H1 (cell line): ENCODE results near the gene RBFA. TPM values are rescaled to one million over a fixed set of nuclear protein-coding genes. Genes with fewer than 3 reads are reported as not detected.

Experiments
- CTCF ChIA-PET: fragments of 300-600 bp; sonication (Branson Sonifier 250); formaldehyde crosslinking; loops from one replicate; lab custom pipeline; 2021; ENCODE audit not compliant: partially characterized antibody; lab: Charles Lee
- POLR2A ChIA-PET: fragments of 300-600 bp; sonication (Branson Sonifier 250); formaldehyde crosslinking; loops from one replicate; lab custom pipeline; 2021; ENCODE audit warnings: inconsistent platforms; ENCODE audit not compliant: partially characterized antibody; lab: Charles Lee
- DNase-seq, 2 experiments: peaks; one replicate each; pipeline versions ENCODE4 v3.0.0 to v3.0.0-alpha.2; 2010 to 2022; ENCODE audit warnings: low spot score in 2 of 2, low read depth in 1 of 2, mixed read lengths in 1 of 2
- FAIRE-seq: peaks from 2 replicates; lab custom pipeline; 2011; peaks lifted over from hg19 to GRCh38; lab: Jason Lieb, UNC
- H2AFZ ChIP-seq: 2 replicates; pipeline ENCODE4 v1.8.1; 2012; ENCODE audit warnings: low read length, inconsistent platforms
- H2AK5ac ChIP-seq: 2 replicates; pipeline ENCODE4 v1.6.1; 2013; ENCODE audit warnings: low read depth, low read length
- H2BK120ac ChIP-seq: replicated peaks from 2 replicates; pipeline ENCODE3; 2013; ENCODE audit warnings: low read depth, low read length, inconsistent platforms
- H2BK12ac ChIP-seq: 2 replicates; pipeline ENCODE4 v1.6.1; 2013; ENCODE audit warnings: low read depth, low read length
- H2BK15ac ChIP-seq: 2 replicates; pipeline ENCODE4 v1.6.1; 2013; ENCODE audit warnings: low read length
- H2BK20ac ChIP-seq: 2 replicates; pipeline ENCODE4 v1.6.1; 2013; ENCODE audit warnings: low read length
- H2BK5ac ChIP-seq: 2 replicates; pipeline ENCODE4 v1.6.1; 2013; ENCODE audit warnings: low read depth, low read length
- H3K14ac ChIP-seq: 2 replicates; pipeline ENCODE4 v1.6.1; 2013; ENCODE audit warnings: inconsistent platforms; ENCODE audit not compliant: insufficient read length
- H3K18ac ChIP-seq: 2 replicates; pipeline ENCODE4 v1.6.1; 2013; ENCODE audit warnings: low read length; ENCODE audit errors: extremely low read depth
- H3K23ac ChIP-seq: 2 replicates; pipeline ENCODE4 v1.6.1; 2013; ENCODE audit warnings: inconsistent platforms; ENCODE audit not compliant: insufficient read length
- H3K23me2 ChIP-seq: 2 replicates; pipeline ENCODE4 v1.6.1; 2013; ENCODE audit warnings: low read depth, low read length
- H3K27ac ChIP-seq: 2 replicates; pipeline ENCODE4 v1.6.1; 2011; ENCODE audit warnings: low read depth, low read length, inconsistent platforms
- H3K27me3 ChIP-seq, 4 experiments: replicated peaks in 1 of 4; 1 replicate in 1 of 4; 2 replicates in 3 of 4; pipeline versions ENCODE4 v1.6.1 to v1.8.1; 2011 to 2013; ENCODE audit warnings: low read length in 3 of 4, mild to moderate bottlenecking in 3 of 4, inconsistent platforms in 2 of 4, mixed read lengths in 2 of 4, moderate library complexity in 1 of 4; ENCODE audit not compliant: control insufficient read depth in 3 of 4, insufficient read depth in 3 of 4; ENCODE audit errors: extremely low read depth in 1 of 4
- H3K36me3 ChIP-seq, 4 experiments: 2 replicates each; pipeline versions ENCODE4 v1.6.1 to v1.8.1; 2011 to 2013; ENCODE audit warnings: mild to moderate bottlenecking in 4 of 4, low read length in 3 of 4, moderate library complexity in 2 of 4, control low read depth in 1 of 4, inconsistent platforms in 1 of 4; ENCODE audit not compliant: insufficient read depth in 4 of 4, control insufficient read depth in 2 of 4
- H3K4ac ChIP-seq: replicated peaks from 2 replicates; pipeline ENCODE3; 2013; ENCODE audit warnings: low read length, low read depth, mixed read lengths, inconsistent platforms; ENCODE audit not compliant: insufficient read length
- H3K4me1 ChIP-seq, 4 experiments: replicated peaks in 1 of 4; 1 replicate in 1 of 4; 2 replicates in 3 of 4; pipeline versions ENCODE4 v1.6.1 to v1.8.1; 2011 to 2013; ENCODE audit warnings: low read length in 3 of 4, inconsistent platforms in 2 of 4, mixed read lengths in 1 of 4; ENCODE audit not compliant: insufficient read depth in 4 of 4, control insufficient read depth in 3 of 4
- H3K4me2 ChIP-seq, 2 experiments: 2 replicates each; pipeline versions ENCODE4 v1.6.1 to v1.8.1; 2011 to 2013; ENCODE audit warnings: low read depth in 2 of 2, low read length in 2 of 2, control low read depth in 1 of 2, inconsistent platforms in 1 of 2, mild to moderate bottlenecking in 1 of 2; ENCODE audit not compliant: insufficient read depth in 1 of 2
- H3K4me3 ChIP-seq, 4 experiments: fragments of 200-600, 300-600 bp in 1 of 4; sonication (generic), shearing (Covaris generic), sonication (Bioruptor Twin) in 1 of 4; 2 replicates each; pipeline versions ENCODE4 v1.5.1 to v1.8.1; 2011 to 2016; ENCODE audit warnings: low read length in 4 of 4, low read depth in 3 of 4, control low read depth in 2 of 4, inconsistent platforms in 2 of 4, mild to moderate bottlenecking in 2 of 4, mixed read lengths in 1 of 4, moderate library complexity in 1 of 4; ENCODE audit not compliant: insufficient read depth in 2 of 4; ENCODE audit errors: extremely low read depth in 1 of 4
- H3K56ac ChIP-seq: replicated peaks from 2 replicates; pipeline ENCODE3; 2013; ENCODE audit warnings: low read depth, mild to moderate bottlenecking, mixed read lengths, low read length, inconsistent platforms; ENCODE audit not compliant: insufficient read length
- H3K79me1 ChIP-seq: 2 replicates; pipeline ENCODE4 v1.6.1; 2013; ENCODE audit warnings: low read depth, low read length, control low read depth
- H3K79me2 ChIP-seq, 2 experiments: 2 replicates each; pipeline versions ENCODE4 v1.6.1 to v1.8.1; 2012 to 2013; ENCODE audit warnings: low read length in 2 of 2, mild to moderate bottlenecking in 2 of 2, inconsistent platforms in 1 of 2; ENCODE audit not compliant: insufficient read depth in 2 of 2, control insufficient read depth in 1 of 2
- H3K9ac ChIP-seq, 4 experiments: replicated peaks in 1 of 4; 1 replicate in 1 of 4; 2 replicates in 3 of 4; pipeline versions ENCODE4 v1.6.1 to v1.8.1; 2011 to 2013; ENCODE audit warnings: low read depth in 3 of 4, low read length in 3 of 4, control low read depth in 2 of 4, mild to moderate bottlenecking in 2 of 4, moderate library complexity in 2 of 4, inconsistent platforms in 1 of 4; ENCODE audit errors: extremely low read depth in 1 of 4
- H3K9me3 ChIP-seq, 2 experiments: 2 replicates each; pipeline versions ENCODE4 v1.6.1 to v1.8.1; 2012 to 2013; ENCODE audit warnings: mild to moderate bottlenecking in 2 of 2, moderate library complexity in 2 of 2, control low read depth in 1 of 2, inconsistent platforms in 1 of 2, low read depth in 1 of 2, low read length in 1 of 2, mixed read lengths in 1 of 2; ENCODE audit not compliant: insufficient read depth in 2 of 2
- H4K20me1 ChIP-seq, 2 experiments: replicated peaks in 1 of 2; 2 replicates each; pipeline versions ENCODE3 to v1.8.1; 2011 to 2013; ENCODE audit warnings: inconsistent platforms in 2 of 2, low read length in 2 of 2, mild to moderate bottlenecking in 1 of 2; ENCODE audit not compliant: insufficient read depth in 2 of 2, control insufficient read depth in 1 of 2
- H4K5ac ChIP-seq: 2 replicates; pipeline ENCODE4 v1.6.1; 2013; ENCODE audit warnings: low read length, low read depth, mixed read lengths, inconsistent platforms; ENCODE audit not compliant: insufficient read length
- H4K8ac ChIP-seq: 2 replicates; pipeline ENCODE4 v1.8.0; 2013; ENCODE audit warnings: mild to moderate bottlenecking, moderate library complexity, low read length, inconsistent platforms; ENCODE audit not compliant: insufficient read depth; ENCODE audit errors: extremely low read depth
- H4K91ac ChIP-seq: replicated peaks from 2 replicates; pipeline ENCODE3; 2013; ENCODE audit warnings: low read length, mixed read lengths, inconsistent platforms; ENCODE audit not compliant: insufficient read length
- BCL11A ChIP-seq, 2 experiments: IDR thresholded peaks; one replicate each; pipeline ENCODE4 v1.6.1; 2011; ENCODE audit warnings: low read depth in 2 of 2, low read length in 2 of 2, mild to moderate bottlenecking in 2 of 2
- BRCA1 ChIP-seq: IDR thresholded peaks from 2 replicates; pipeline ENCODE4 v1.6.1; 2012; ENCODE audit warnings: low read depth, low read length, improper control_type of control experiment
- JUND ChIP-seq: IDR thresholded peaks from 2 replicates; pipeline ENCODE4 v1.6.1; 2011; ENCODE audit warnings: mild to moderate bottlenecking, improper control_type of control experiment, low read length
- NANOG ChIP-seq: IDR thresholded peaks from 2 replicates; pipeline ENCODE4 v1.6.1; 2011; ENCODE audit warnings: low read length, low read depth, mild to moderate bottlenecking, inconsistent platforms; ENCODE audit not compliant: insufficient read depth, poor library complexity, severe bottlenecking
- PHF8 ChIP-seq: fragments of 200-600 bp; sonication (generic); conservative IDR thresholded peaks from 2 replicates; pipeline ENCODE4 v1.7.1; 2012; ENCODE audit warnings: low read depth, mild to moderate bottlenecking, inconsistent platforms, low read length, moderate library complexity
- RAD21 ChIP-seq, 2 experiments: IDR thresholded peaks in 1 of 2; conservative IDR thresholded peaks in 1 of 2; 2 replicates each; pipeline ENCODE4 v1.6.1; 2011; ENCODE audit warnings: low read depth in 2 of 2, low read length in 2 of 2, improper control_type of control experiment in 1 of 2, inconsistent platforms in 1 of 2, mild to moderate bottlenecking in 1 of 2, moderate library complexity in 1 of 2
- SUZ12 ChIP-seq: fragments of 200-600 bp; sonication (generic); IDR thresholded peaks from 2 replicates; pipeline ENCODE4 v1.6.1; 2012; ENCODE audit warnings: mild to moderate bottlenecking, inconsistent platforms, low read length, moderate library complexity, mixed read lengths
- YY1 ChIP-seq: IDR thresholded peaks from 2 replicates; pipeline ENCODE4 v1.6.1; 2011; ENCODE audit warnings: low read depth, mild to moderate bottlenecking, low read length
- WGBS, 2 experiments: shearing (Covaris generic) in 1 of 2; methylation state at CpG; one replicate each; pipeline versions ENCODE4 v1.1.6 to v1.1.7; 2013 to 2015; ENCODE audit warnings: low lambda C conversion rate in 2 of 2, mixed read lengths in 2 of 2, inconsistent platforms in 1 of 2, low coverage in 1 of 2, missing lambda C conversion rate in 1 of 2; ENCODE audit not compliant: insufficient replicate concordance in 2 of 2, insufficient coverage in 1 of 2, insufficient read length in 1 of 2; ENCODE audit errors: extremely low coverage in 1 of 2, missing lambda C conversion rate in 1 of 2; 5-methylcytosine and 5-hydroxymethylcytosine counted together
- polyA plus RNA-seq, 7 experiments: library from polyadenylated mRNA; depleted of rRNA in 3 of 7; stranded (reverse) in 5 of 7; unstranded in 2 of 7; fragments of >200 nt in 5 of 7; fragments of 200-250 nt in 2 of 7; gene quantifications; 1 replicate in 5 of 7; 2 replicates in 1 of 7; 4 replicates in 1 of 7; pipeline versions ENCODE4 v1.2.1 to v1.2.3, GENCODE V29; 2011 to 2013; ENCODE audit warnings: missing spikeins in 2 of 7, mixed read lengths in 2 of 7
- total RNA-seq: library from RNA; stranded (reverse); fragmentation: NEBNext Ultra II Directional; extraction: Animal tissue kit (Norgen Biotek cat#: 25700); gene quantifications from 2 replicates; pipeline ENCODE4 v1.2.1, GENCODE V29; 2021

Gene RBFA
- total and polyA plus RNA-seq, 2 of the 8 experiments (the other 6 are each of a cell fraction or from before 2014, with no cell fraction given): 19.2 to 29.5 TPM

- Histone ChIP-seq H3K18ac (no peak overlapping the region), H3K4ac (no peak overlapping the region), H3K4me2 (no peak overlapping the region), H2BK15ac (no peak overlapping the region), H2AK5ac (no peak overlapping the region), H3K36me3 (no peaks in the 10 kb centered on the region), H3K4me3 (no peak overlapping the region), H3K56ac (no peak overlapping the region), H4K20me1 (no peaks in the 10 kb centered on the region), H2BK20ac (no peak overlapping the region), H3K27me3 (0 out of 7 replicates have a peak, but pooled peaks cover 0 to 4% (median 0%) of the 10 kb centered on the region in 4 experiments), H2BK5ac (no peak overlapping the region), H3K14ac (no peak overlapping the region), H3K23me2 (no peaks in the 10 kb centered on the region), H3K79me1 (no peaks in the 10 kb centered on the region), H3K9me3 (peaks cover 5 to 11% of the 10 kb centered on the region in 2 experiments; a peak in 2 of 4 replicates), H4K8ac (no peak overlapping the region), H2BK12ac (no peak overlapping the region), H2AFZ (no peak overlapping the region), H4K5ac (no peak overlapping the region), H3K4me1 (no peaks in the 10 kb centered on the region), H3K79me2 (no peaks in the 10 kb centered on the region), H3K9ac (no peak overlapping the region), H3K23ac (no peak overlapping the region), H2BK120ac (no peak overlapping the region), H4K91ac (no peak overlapping the region), H3K27ac (no peak overlapping the region)
- ChIA-PET CTCF (interaction anchor here (0.7 to 1.7 kb wide), 5 partner anchors 8 to 132 kb away, joined by 3 to 4 read pairs (median 3); no protein-coding TSS in a partner anchor), POLR2A (interaction anchor here (1.6 to 2.2 kb wide), 2 partner anchors 10 to 17 kb away, joined by 5 to 8 read pairs; no protein-coding TSS in a partner anchor)
- DNase-seq: peak in 1 of 2 experiments; percentile 32
- WGBS, 2 experiments: 88% methylated on average over 9 of the region's 9 CpGs; no CpG with 5 or more reads in 1 of the 2 experiments
- no peak for TF ChIP-seq BCL11A (IDR thresholded peaks at IDR 0.05; ENCODE audit: low read depth in 2 of 2, low read length in 2 of 2)
- TF ChIP-seq SUZ12: no peak
- TF ChIP-seq JUND: no peak
- TF ChIP-seq RAD21 (IDR thresholded peaks at IDR 0.05 in 1 of 2, conservative IDR thresholded peaks at IDR 0.05 in 1 of 2; ENCODE audit: low read depth in 2 of 2, low read length in 2 of 2): no peak
- TF ChIP-seq YY1: no peak
- TF ChIP-seq PHF8: no peak
- TF ChIP-seq BRCA1: no peak
- TF ChIP-seq NANOG: no peak
- FAIRE-seq: no peak
Measured at GRCh38 chr18:80065705-80066104, 31.5 kb downstream of the RBFA start.
